Measurements from ENCODE around the gene ZNF784.

ZNF784 gene

GRCh38 chr19:55644191-55644833 lies 19.9 kb upstream of the ZNF784 start:
- no peak for DNase-seq (ENCODE audit: low read depth in 2 of 2)

- DNase-seq (ENCODE audit: low read depth in 2 of 2) = no peak
Observed at GRCh38 chr19:55643887-55644176, 19.5 kb upstream of the ZNF784 start.

GRCh38 chr19:55643003-55643886 lies 18.9 kb upstream of the ZNF784 start, which contains the start of gene ZNF581:
Gene ZNF581 (plus strand): TSS chr19:55643649. CDS start chr19:55644572, 923 bp downstream.
- DNase-seq (ENCODE audit: low read depth in 2 of 2) = peak; percentile 60

- DNase-seq (ENCODE audit: low read depth in 2 of 2) = no peak
Observed at GRCh38 chr19:55642153-55643002, 18.0 kb upstream of the ZNF784 start.

- DNase-seq (ENCODE audit: low read depth in 2 of 2) = no peak
Observed at GRCh38 chr19:55641426-55642152, 17.2 kb upstream of the ZNF784 start.

GRCh38 chr19:55640577-55641425 lies 16.4 kb upstream of the ZNF784 start, which contains the start of gene ZNF580:
Gene ZNF580 (plus strand): TSS chr19:55641002. CDS start chr19:55642509, 1,507 bp downstream.
- DNase-seq (ENCODE audit: low read depth in 2 of 2) = peak in 1 of 2 donors; percentile 53

- DNase-seq (ENCODE audit: low read depth in 2 of 2) = peak; percentile 49 to 60
Observed at GRCh38 chr19:55640043-55640576, 15.7 kb upstream of the ZNF784 start.

GRCh38 chr19:55638864-55639359 lies 14.5 kb upstream of the ZNF784 start:
- no peak for DNase-seq (ENCODE audit: low read depth in 2 of 2)

GRCh38 chr19:55637534-55637933 lies 13.2 kb upstream of the ZNF784 start:
- DNase-seq (ENCODE audit: low read depth in 2 of 2) = no peak

GRCh38 chr19:55636723-55637122 lies 12.4 kb upstream of the ZNF784 start:
- no peak for DNase-seq (ENCODE audit: low read depth in 2 of 2)

GRCh38 chr19:55635856-55636440 lies 11.6 kb upstream of the ZNF784 start:
- no peak for DNase-seq (ENCODE audit: low read depth in 2 of 2)

GRCh38 chr19:55635334-55635717 lies 11.0 kb upstream of the ZNF784 start:
- DNase-seq (ENCODE audit: low read depth in 2 of 2) = no peak

GRCh38 chr19:55633861-55634260 lies 9.5 kb upstream of the ZNF784 start:
- DNase-seq (ENCODE audit: low read depth in 2 of 2) = no peak

GRCh38 chr19:55632463-55632834 lies 8.1 kb upstream of the ZNF784 start:
- DNase-seq (ENCODE audit: low read depth in 2 of 2) = peak; percentile 39 to 84

- peak in 1 of 2 donors; percentile 37 for DNase-seq (ENCODE audit: low read depth in 2 of 2)
Observed at GRCh38 chr19:55626350-55626749, 2.0 kb upstream of the ZNF784 start.

GRCh38 chr19:55625004-55625326 lies 599 bp upstream of the ZNF784 start:
- DNase-seq (ENCODE audit: low read depth in 2 of 2) = no peak

GRCh38 chr19:55623561-55623960 lies 805 bp downstream of the ZNF784 start:
- DNase-seq (ENCODE audit: low read depth in 2 of 2) = no peak

GRCh38 chr19:55623130-55623529 lies 1.2 kb downstream of the ZNF784 start:
- DNase-seq (ENCODE audit: low read depth in 2 of 2) = no peak

GRCh38 chr19:55622242-55622969 lies 2.0 kb downstream of the ZNF784 start:
- DNase-seq (ENCODE audit: low read depth in 2 of 2) = no peak

Data from stimulated activated CD8-positive, alpha-beta memory T cell treated with anti-CD3 and anti-CD28 coated beads, Interleukin-15, amount 100 ng/mL, for 4 hours (primary cell).